Progenitor cell of endocrine pancreas (in vitro differentiated cells): ENCODE results near the gene CD164L2. TPM values are rescaled to one million over a fixed set of nuclear protein-coding genes. Genes with fewer than 3 reads are reported as not detected.

Experiments
- DNase-seq: peaks from one replicate; pipeline ENCODE4 v3.0.0; 2021; ENCODE audit warnings: low spot score; ENCODE audit not compliant: unreplicated experiment
- H3K27ac Mint-ChIP-seq: 2 replicates; pipeline ENCODE4 v1.8.0; 2021; ENCODE audit warnings: mild to moderate bottlenecking, moderate library complexity, mixed read lengths
- H3K27me3 Mint-ChIP-seq: 2 replicates; pipeline ENCODE4 v1.8.0; 2021; ENCODE audit warnings: mixed read lengths
- H3K36me3 Mint-ChIP-seq: 2 replicates; pipeline ENCODE4 v1.8.0; 2022; ENCODE audit warnings: mixed read lengths; ENCODE audit not compliant: insufficient read depth
- H3K4me1 Mint-ChIP-seq: 2 replicates; pipeline ENCODE4 v1.8.0; 2021; ENCODE audit warnings: low read depth, mixed read lengths
- H3K4me3 Mint-ChIP-seq: 2 replicates; pipeline ENCODE4 v1.8.0; 2021; ENCODE audit warnings: low read depth, mild to moderate bottlenecking, moderate library complexity, mixed read lengths
- H3K9me3 Mint-ChIP-seq: 2 replicates; pipeline ENCODE4 v1.8.0; 2021; ENCODE audit warnings: low read depth, mixed read lengths
- CTCF ChIP-seq: fragments of 200-600 bp; sonication (generic); IDR thresholded peaks from one replicate; pipeline ENCODE4 v1.5.0; 2021; ENCODE audit warnings: antibody characterized with exemption, mild to moderate bottlenecking; ENCODE audit not compliant: unreplicated experiment
- total RNA-seq: library from RNA; stranded (reverse); gene quantifications from 2 replicates; pipeline ENCODE4 v1.2.1, GENCODE V29; 2021

CD164L2 gene
- total RNA-seq, 1 donor from 2014 or later: not detected

- TF ChIP-seq CTCF: no peak
- Mint-ChIP-seq H3K36me3 (peaks cover 5% of the 10 kb centered on the region), H3K4me3 (no peak overlapping the region), H3K27me3 (no peaks in the 10 kb centered on the region), H3K9me3 (no peaks in the 10 kb centered on the region), H3K27ac (peak overlapping the region; percentile 90), H3K4me1 (peaks cover 20% of the 10 kb centered on the region)
- DNase-seq: no peak
Measured at GRCh38 chr1:27428316-27429028, 45.3 kb upstream of the CD164L2 start.

- H3K27me3 Mint-ChIP-seq: no peaks in the 10 kb centered on the region
- no peak overlapping the region for H3K4me3 Mint-ChIP-seq
- peaks cover 5% of the 10 kb centered on the region for H3K36me3 Mint-ChIP-seq
- H3K27ac Mint-ChIP-seq: peak overlapping the region; percentile 90
- no peaks in the 10 kb centered on the region for H3K9me3 Mint-ChIP-seq
- DNase-seq: no peak
- H3K4me1 Mint-ChIP-seq: peaks cover 20% of the 10 kb centered on the region
- no peak for TF ChIP-seq CTCF
Measured at GRCh38 chr1:27427816-27428315, 44.7 kb upstream of the CD164L2 start.

GRCh38 chr1:27427329-27427728 lies 44.2 kb upstream of the CD164L2 start:
- no peaks in the 10 kb centered on the region for H3K27me3 Mint-ChIP-seq
- DNase-seq: no peak
- H3K36me3 Mint-ChIP-seq: peaks cover 5% of the 10 kb centered on the region
- no peak overlapping the region for H3K27ac Mint-ChIP-seq
- no peaks in the 10 kb centered on the region for H3K9me3 Mint-ChIP-seq
- H3K4me1 Mint-ChIP-seq: peaks cover 20% of the 10 kb centered on the region
- H3K4me3 Mint-ChIP-seq: no peak overlapping the region
- TF ChIP-seq CTCF: no peak

GRCh38 chr1:27423709-27424108 lies 40.6 kb upstream of the CD164L2 start:
- Mint-ChIP-seq H3K4me3 (no peak overlapping the region), H3K27me3 (no peaks in the 10 kb centered on the region), H3K9me3 (no peaks in the 10 kb centered on the region), H3K4me1 (peaks cover 17% of the 10 kb centered on the region), H3K36me3 (peaks cover 7% of the 10 kb centered on the region), H3K27ac (no peak overlapping the region)
- TF ChIP-seq CTCF: no peak
- DNase-seq: no peak

- Mint-ChIP-seq H3K4me3 (no peak overlapping the region), H3K27ac (peak overlapping the region; percentile 76), H3K9me3 (no peaks in the 10 kb centered on the region), H3K36me3 (peaks cover 21% of the 10 kb centered on the region), H3K27me3 (no peaks in the 10 kb centered on the region), H3K4me1 (peaks cover 33% of the 10 kb centered on the region)
- no peak for TF ChIP-seq CTCF
- no peak for DNase-seq
Measured at GRCh38 chr1:27418326-27419185, 35.4 kb upstream of the CD164L2 start.
